Testis (tissue), 2 donors: ENCODE data around the gene ZNF419.

Source experiments
- CTCF ChIP-seq, 3 experiments: fragments of 450-650 bp in 2 of 3; fragments of 200-600 bp in 1 of 3; sonication (generic) in 1 of 3; IDR thresholded peaks; one replicate each; pipeline ENCODE4 v1.5.1; 2016 to 2019; ENCODE audit warnings: antibody characterized with exemption in 3 of 3, mild to moderate bottlenecking in 2 of 3, moderate library complexity in 1 of 3
- POLR2A ChIP-seq: fragments of 450-650 bp; IDR thresholded peaks from one replicate; pipeline ENCODE4 v1.6.1; 2017; ENCODE audit warnings: antibody characterized with exemption, mild to moderate bottlenecking, moderate library complexity

DNA sequence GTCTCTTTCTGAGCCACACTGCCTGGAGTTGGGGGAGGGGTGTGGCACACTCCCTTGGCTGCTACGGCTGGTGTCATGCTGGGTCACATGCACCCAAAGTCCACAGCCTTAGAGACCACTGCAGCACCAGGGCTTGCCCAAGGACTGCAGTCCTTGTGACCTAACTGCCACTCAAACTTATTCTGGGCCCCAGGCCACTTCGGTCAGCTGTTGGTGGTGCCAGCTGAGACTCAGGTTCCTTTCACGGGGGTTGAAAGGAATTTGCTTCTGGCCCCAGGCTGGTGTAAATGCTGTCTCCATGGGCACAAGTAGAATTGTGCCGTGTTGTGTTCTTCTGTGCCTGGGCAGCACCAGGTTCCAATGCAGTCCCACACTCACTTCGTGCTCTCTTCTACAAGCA lies 21.1 kb upstream of the ZNF419 start:
- TF ChIP-seq CTCF (IDR thresholded peaks at IDR 0.05) (no peak), POLR2A (no peak)
